Activated gamma-delta T cell treated with anti-CD3 and anti-CD28 coated beads, Interleukin-2, amount 50 U/mL, for 16 hours (primary cell): Measurements from ENCODE around the gene DCTN1.
"Not testable (repeated sequence)": the region's sequence is repeated elsewhere in the genome, so short reads cannot be mapped to it uniquely, and the experiment has no call there.

ENCODE experiments used
- DNase-seq: peaks from one replicate; pipeline ENCODE4 v3.0.0-alpha.2; 2020; ENCODE audit warnings: low read depth

DCTN1 gene

GRCh38 chr2:74369976-74370375 lies 10.1 kb downstream of the DCTN1 start:
- DNase-seq, result no peak

GRCh38 chr2:74368499-74368898 lies 11.6 kb downstream of the DCTN1 start:
- no peak for DNase-seq

GRCh38 chr2:74367789-74368188 lies 12.3 kb downstream of the DCTN1 start:
- DNase-seq, result no peak

- no peak for DNase-seq
Measured at GRCh38 chr2:74366036-74366435, 14.1 kb downstream of the DCTN1 start.

GRCh38 chr2:74364533-74365505 lies 15.3 kb downstream of the DCTN1 start:
- DNase-seq, result no peak

GRCh38 chr2:74361327-74361726 lies 18.8 kb downstream of the DCTN1 start:
- DNase-seq, result no peak

- DNase-seq, result no peak
Measured at GRCh38 chr2:74357627-74358026, 22.5 kb downstream of the DCTN1 start.

GRCh38 chr2:74349889-74350288 lies 30.2 kb downstream of the DCTN1 start:
- no peak for DNase-seq

- no peak for DNase-seq
Measured at GRCh38 chr2:74347742-74348141, 32.4 kb downstream of the DCTN1 start.

GRCh38 chr2:74347303-74347702 lies 32.8 kb downstream of the DCTN1 start:
- no peak for DNase-seq

- DNase-seq, result no peak
Measured at GRCh38 chr2:74345272-74345943, 34.7 kb downstream of the DCTN1 start.

GRCh38 chr2:74343316-74343715 lies 36.8 kb downstream of the DCTN1 start, which contains the start of gene SLC4A5:
Gene SLC4A5, minus strand, starts transcription at chr2:74343416. Its CDS starts 28,393 bp downstream, at chr2:74315023.
- no peak for DNase-seq

GRCh38 chr2:74336227-74336626 lies 43.9 kb downstream of the DCTN1 start:
- not testable (repeated sequence) for DNase-seq

- peak; percentile 59 for DNase-seq
Measured at GRCh38 chr2:74334931-74335333, 45.2 kb downstream of the DCTN1 start.

- no peak for DNase-seq
Measured at GRCh38 chr2:74333896-74334586, 46.1 kb downstream of the DCTN1 start.

GRCh38 chr2:74333175-74333574 lies 46.9 kb downstream of the DCTN1 start:
- DNase-seq, result no peak

- DNase-seq, result no peak
Measured at GRCh38 chr2:74332550-74333174, 47.4 kb downstream of the DCTN1 start.

- DNase-seq, result no peak
Measured at GRCh38 chr2:74328573-74328972, 51.5 kb downstream of the DCTN1 start.

- no peak for DNase-seq
Measured at GRCh38 chr2:74328074-74328473, 52.0 kb downstream of the DCTN1 start.

- DNase-seq, result no peak
Measured at GRCh38 chr2:74327627-74328026, 52.5 kb downstream of the DCTN1 start.

- no peak for DNase-seq
Measured at GRCh38 chr2:74327199-74327598, 52.9 kb downstream of the DCTN1 start.

GRCh38 chr2:74325815-74326214 lies 54.3 kb downstream of the DCTN1 start:
- no peak for DNase-seq
